ENCODE data around the gene SLC26A6.

GRCh38 chr3:48614044-48614443 is 21.2 kb downstream of the SLC26A6 start:
- TF ChIP-seq CTCF (conservative IDR thresholded peaks at IDR 0.05) = no peak
- no peak for TF ChIP-seq ZFX (IDR thresholded peaks at IDR 0.05)
